RWPE2 (cell line): ENCODE measurements around the gene TBX21.

ENCODE experiments used
- ATAC-seq: fragments of 200-7000 bp; cut with Tn5 transposase; 3 replicates; pipeline ENCODE4 v1.9.1; 2021; ENCODE audit warnings: low read depth
- DNase-seq: peaks from one replicate; pipeline ENCODE4 v3.0.0-alpha.2; 2020; ENCODE audit warnings: low spot score
- H3K27ac ChIP-seq: fragments of 450-650 bp; 2 replicates; pipeline ENCODE4 v1.5.1; 2017; ENCODE audit warnings: mild to moderate bottlenecking; ENCODE audit not compliant: poor library complexity, severe bottlenecking
- H3K27me3 ChIP-seq: fragments of 250-450 bp; sonication (Bioruptor Pico); 2 replicates; pipeline ENCODE4 v1.5.1; 2021; ENCODE audit warnings: mild to moderate bottlenecking, moderate library complexity; ENCODE audit not compliant: insufficient read depth, poor library complexity, severe bottlenecking
- H3K36me3 ChIP-seq: fragments of 250-450 bp; sonication (Bioruptor Pico); 2 replicates; pipeline ENCODE4 v1.5.1; 2020; ENCODE audit warnings: low read depth, mild to moderate bottlenecking, moderate library complexity
- H3K4me1 ChIP-seq: fragments of 250-450 bp; sonication (Bioruptor Pico); 2 replicates; pipeline ENCODE4 v1.5.1; 2021; ENCODE audit warnings: mild to moderate bottlenecking, moderate library complexity; ENCODE audit not compliant: insufficient read depth, poor library complexity, severe bottlenecking
- H3K4me3 ChIP-seq: fragments of 250-450 bp; sonication (Bioruptor Pico); 2 replicates; pipeline ENCODE4 v1.5.1; 2021; ENCODE audit warnings: mild to moderate bottlenecking, moderate library complexity; ENCODE audit not compliant: severe bottlenecking
- H3K9me3 ChIP-seq: fragments of 250-450 bp; sonication (Bioruptor Pico); 2 replicates; pipeline ENCODE4 v1.5.1; 2021; ENCODE audit warnings: mild to moderate bottlenecking, moderate library complexity; ENCODE audit not compliant: severe bottlenecking
- TF ChIP-seq, protein P1 (sequence below): fragments of 450-650 bp; IDR thresholded peaks from one replicate; pipeline ENCODE4 v1.5.1; 2017; ENCODE audit warnings: mild to moderate bottlenecking, moderate library complexity; ENCODE audit not compliant: poor library complexity, severe bottlenecking

The TBX21 gene

GRCh38 chr17:47717261-47717697, 15.8 kb upstream of the TBX21 start:
- no peak overlapping the region for H3K4me3 ChIP-seq
- H3K27me3 ChIP-seq: peaks cover 18% of the 10 kb centered on the region
- no peak for ATAC-seq
- no peak overlapping the region for H3K27ac ChIP-seq
- peaks cover 9% of the 10 kb centered on the region for H3K4me1 ChIP-seq
- H3K36me3 ChIP-seq: no peaks in the 10 kb centered on the region
- no peak for DNase-seq
- H3K9me3 ChIP-seq: no peaks in the 10 kb centered on the region
- TF ChIP-seq, protein P1, sequence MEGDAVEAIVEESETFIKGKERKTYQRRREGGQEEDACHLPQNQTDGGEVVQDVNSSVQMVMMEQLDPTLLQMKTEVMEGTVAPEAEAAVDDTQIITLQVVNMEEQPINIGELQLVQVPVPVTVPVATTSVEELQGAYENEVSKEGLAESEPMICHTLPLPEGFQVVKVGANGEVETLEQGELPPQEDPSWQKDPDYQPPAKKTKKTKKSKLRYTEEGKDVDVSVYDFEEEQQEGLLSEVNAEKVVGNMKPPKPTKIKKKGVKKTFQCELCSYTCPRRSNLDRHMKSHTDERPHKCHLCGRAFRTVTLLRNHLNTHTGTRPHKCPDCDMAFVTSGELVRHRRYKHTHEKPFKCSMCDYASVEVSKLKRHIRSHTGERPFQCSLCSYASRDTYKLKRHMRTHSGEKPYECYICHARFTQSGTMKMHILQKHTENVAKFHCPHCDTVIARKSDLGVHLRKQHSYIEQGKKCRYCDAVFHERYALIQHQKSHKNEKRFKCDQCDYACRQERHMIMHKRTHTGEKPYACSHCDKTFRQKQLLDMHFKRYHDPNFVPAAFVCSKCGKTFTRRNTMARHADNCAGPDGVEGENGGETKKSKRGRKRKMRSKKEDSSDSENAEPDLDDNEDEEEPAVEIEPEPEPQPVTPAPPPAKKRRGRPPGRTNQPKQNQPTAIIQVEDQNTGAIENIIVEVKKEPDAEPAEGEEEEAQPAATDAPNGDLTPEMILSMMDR: no peak

- ATAC-seq: no peak
- Histone ChIP-seq H3K27ac (no peak overlapping the region), H3K9me3 (no peaks in the 10 kb centered on the region), H3K36me3 (no peaks in the 10 kb centered on the region), H3K4me1 (peaks cover 9% of the 10 kb centered on the region), H3K27me3 (peaks cover 18% of the 10 kb centered on the region), H3K4me3 (no peak overlapping the region)
- no peak for DNase-seq
- TF ChIP-seq, protein P1: no peak
These were observed 14.9 kb upstream of the TBX21 start for GRCh38 chr17:47717979-47718621.

GRCh38 chr17:47718634-47719405, 14.2 kb upstream of the TBX21 start:
- ATAC-seq (no peak), DNase-seq (no peak)
- Histone ChIP-seq H3K9me3 (no peaks in the 10 kb centered on the region), H3K36me3 (no peaks in the 10 kb centered on the region), H3K27me3 (peaks cover 12% of the 10 kb centered on the region), H3K4me3 (no peak overlapping the region), H3K4me1 (peaks cover 9% of the 10 kb centered on the region), H3K27ac (no peak overlapping the region)
- TF ChIP-seq, protein P1: no peak

- peaks cover 9% of the 10 kb centered on the region for H3K4me1 ChIP-seq
- H3K4me3 ChIP-seq: no peak overlapping the region
- ATAC-seq: peak; percentile 62
- no peaks in the 10 kb centered on the region for H3K36me3 ChIP-seq
- no peak for DNase-seq
- H3K27ac ChIP-seq: no peak overlapping the region
- TF ChIP-seq, protein P1: no peak
- no peaks in the 10 kb centered on the region for H3K9me3 ChIP-seq
- peaks cover 10% of the 10 kb centered on the region for H3K27me3 ChIP-seq
These were observed 13.5 kb upstream of the TBX21 start for GRCh38 chr17:47719411-47720152.
